Naive thymus-derived CD8-positive, alpha-beta T cell (primary cell): Measurements from ENCODE around the gene CLEC1B. TPM values are rescaled to one million over a fixed set of nuclear protein-coding genes. Genes with fewer than 3 reads are reported as not detected.
"Not testable (repeated sequence)": the region's sequence is repeated elsewhere in the genome, so short reads cannot be mapped to it uniquely, and the experiment has no call there.

ENCODE experiments used
- ATAC-seq, 2 donors: fragments of 150-1000 bp; cut with Tn5 transposase in 1 of 2; sonication (Bioruptor Pico), chemical (Tn5 transposase) in 1 of 2; 1 replicate in 1 of 2; 2 replicates in 1 of 2; pipeline ENCODE4 v1.10.0; 2021; ENCODE audit warnings: mild to moderate bottlenecking in 2 of 2, moderate library complexity in 2 of 2
- POLR2A ChIA-PET: fragments of 350-600 bp; sonication (Branson Sonifier 250); formaldehyde crosslinking; loops from one replicate; lab custom pipeline; 2021; ENCODE audit warnings: antibody characterized with exemption; lab: Charles Lee
- DNase-seq, 10 donors: peaks; one replicate each; pipeline versions ENCODE4 v3.0.0 to v3.0.0-alpha.2; 2020 to 2022
- H3K27ac Mint-ChIP-seq, 10 donors: one replicate each; pipeline ENCODE4 v1.8.0; 2020 to 2022; ENCODE audit warnings: mild to moderate bottlenecking in 10 of 10, mixed read lengths in 10 of 10, moderate library complexity in 4 of 10, inconsistent platforms in 1 of 10
- H3K27me3 Mint-ChIP-seq, 5 donors: one replicate each; pipeline ENCODE4 v1.8.0; 2021 to 2022; ENCODE audit warnings: mixed read lengths in 5 of 5
- H3K36me3 Mint-ChIP-seq, 3 donors: one replicate each; pipeline ENCODE4 v1.8.0; 2020 to 2022; ENCODE audit warnings: mixed read lengths in 3 of 3, mild to moderate bottlenecking in 2 of 3, inconsistent platforms in 1 of 3
- H3K4me1 Mint-ChIP-seq, 4 donors: one replicate each; pipeline ENCODE4 v1.8.0; 2021 to 2022; ENCODE audit warnings: mixed read lengths in 4 of 4
- H3K4me3 Mint-ChIP-seq, 10 donors: one replicate each; pipeline ENCODE4 v1.8.0; 2020 to 2022; ENCODE audit warnings: mild to moderate bottlenecking in 10 of 10, mixed read lengths in 10 of 10, moderate library complexity in 6 of 10, inconsistent platforms in 1 of 10
- H3K9me3 Mint-ChIP-seq, 9 donors: one replicate each; pipeline ENCODE4 v1.8.0; 2020 to 2022; ENCODE audit warnings: mixed read lengths in 9 of 9, mild to moderate bottlenecking in 3 of 9, inconsistent platforms in 1 of 9, moderate library complexity in 1 of 9
- polyA plus RNA-seq, 3 donors: library from polyadenylated mRNA; unstranded; fragments of 300-500 nt; fragmentation: Illumina TruSeq; gene quantifications; one replicate each; pipeline ENCODE4 v1.2.3, GENCODE V29; 2021
- total RNA-seq, 8 experiments: library from RNA in 2 of 8; stranded (reverse) in 2 of 8; gene quantifications; one replicate each; pipeline ENCODE4 v1.2.3 and lab custom pipeline; 2021 to 2026

Gene CLEC1B
- total RNA-seq, result not detected
- polyA plus RNA-seq, result not detected
- 0 reads per million in 6 experiments for total RNA-seq (lab: John Stamatoyannopoulos, UW)

- POLR2A ChIA-PET, result interaction anchor here (0.6 kb wide), 1 partner anchor 613 kb away, joined by 4 read pairs; no protein-coding TSS in a partner anchor
- DNase-seq (no peak), ATAC-seq (no peak)
- H3K4me3 Mint-ChIP-seq, result no peak within 1 kb of the TSS
- H3K27me3 Mint-ChIP-seq, result peaks cover 0 to 7% (median 1%) of the 10 kb centered on the region in 5 donors
- no peaks in the 10 kb centered on the region for H3K4me1 Mint-ChIP-seq
- no peak within 1 kb of the TSS for H3K27ac Mint-ChIP-seq
- H3K9me3 Mint-ChIP-seq, result no peaks in the 10 kb centered on the region
- H3K36me3 Mint-ChIP-seq, result no peaks in the 10 kb centered on the region
Measured at GRCh38 chr12:9999016-9999415, at the start of gene CLEC1B. Gene CLEC1B (minus strand): TSS chr12:9999121. CDS start chr12:9999100, 21 bp downstream.

- ATAC-seq (no peak), DNase-seq (no peak)
- H3K4me3 Mint-ChIP-seq, result no peak overlapping the region
- H3K4me1 Mint-ChIP-seq, result peaks cover 4 to 11% (median 6%) of the 10 kb centered on the region in 4 donors
- peaks cover 0 to 7% (median 2%) of the 10 kb centered on the region in 9 donors for H3K9me3 Mint-ChIP-seq
- peaks cover 0 to 5% (median 2%) of the 10 kb centered on the region in 3 donors for H3K36me3 Mint-ChIP-seq
- POLR2A ChIA-PET, result no interaction called here
- H3K27ac Mint-ChIP-seq, result no peak overlapping the region
- peaks cover 7 to 47% (median 24%) of the 10 kb centered on the region in 5 donors for H3K27me3 Mint-ChIP-seq
Measured at GRCh38 chr12:10048526-10048925, 49.6 kb upstream of the CLEC1B start.

- POLR2A ChIA-PET, result interaction anchor here (0.6 kb wide), 1 partner anchor 229 kb away, joined by 3 read pairs; no protein-coding TSS in a partner anchor
- no peaks in the 10 kb centered on the region for H3K9me3 Mint-ChIP-seq
- DNase-seq (no peak), ATAC-seq (no peak)
- no peaks in the 10 kb centered on the region for H3K4me1 Mint-ChIP-seq
- no peak overlapping the region for H3K27ac Mint-ChIP-seq
- no peaks in the 10 kb centered on the region for H3K36me3 Mint-ChIP-seq
- H3K4me3 Mint-ChIP-seq, result no peak overlapping the region
- H3K27me3 Mint-ChIP-seq, result peaks cover 7 to 21% (median 14%) of the 10 kb centered on the region in 5 donors
Measured at GRCh38 chr12:10042167-10042566, 43.2 kb upstream of the CLEC1B start.

- Mint-ChIP-seq H3K4me1 (no peaks in the 10 kb centered on the region), H3K27ac (no peak overlapping the region), H3K36me3 (no peaks in the 10 kb centered on the region), H3K9me3 (no peaks in the 10 kb centered on the region), H3K4me3 (no peak overlapping the region), H3K27me3 (peaks cover 0 to 10% (median 5%) of the 10 kb centered on the region in 5 donors)
- POLR2A ChIA-PET, result no interaction called here
- DNase-seq (no peak), ATAC-seq (no peak)
Measured at GRCh38 chr12:10033783-10034545, 35.0 kb upstream of the CLEC1B start.

GRCh38 chr12:10031771-10032175 lies 32.9 kb upstream of the CLEC1B start:
- Mint-ChIP-seq H3K4me3 (no peak overlapping the region), H3K27ac (no peak overlapping the region), H3K27me3 (peaks cover 0 to 7% (median 2%) of the 10 kb centered on the region in 5 donors), H3K4me1 (peaks cover 0 to 2% (median 0%) of the 10 kb centered on the region in 4 donors), H3K36me3 (no peaks in the 10 kb centered on the region), H3K9me3 (no peaks in the 10 kb centered on the region)
- DNase-seq (no peak), ATAC-seq (no peak)
- POLR2A ChIA-PET, result no interaction called here

- ATAC-seq, result no peak
- Mint-ChIP-seq H3K36me3 (no peaks in the 10 kb centered on the region), H3K27ac (no peak overlapping the region), H3K27me3 (peaks cover 0 to 7% (median 2%) of the 10 kb centered on the region in 5 donors), H3K4me1 (peaks cover 0 to 2% (median 0%) of the 10 kb centered on the region in 4 donors), H3K4me3 (no peak overlapping the region), H3K9me3 (no peaks in the 10 kb centered on the region)
- no peak for DNase-seq
- POLR2A ChIA-PET, result no interaction called here
Measured at GRCh38 chr12:10031321-10031720, 32.4 kb upstream of the CLEC1B start.

- Mint-ChIP-seq H3K4me1 (peaks cover 0 to 2% (median 0%) of the 10 kb centered on the region in 4 donors), H3K27ac (no peak within 1 kb of the TSS), H3K36me3 (no peaks in the 10 kb centered on the region), H3K27me3 (peaks cover 0 to 7% (median 2%) of the 10 kb centered on the region in 5 donors), H3K9me3 (no peaks in the 10 kb centered on the region), H3K4me3 (no peak within 1 kb of the TSS)
- POLR2A ChIA-PET, result no interaction called here
- DNase-seq, result no peak
- no peak for ATAC-seq
Measured at GRCh38 chr12:10030446-10030845, 31.5 kb upstream of the CLEC1B start, which contains the start of gene CLEC9A. Gene CLEC9A (plus strand): TSS chr12:10030682. CDS start chr12:10052688, 22,006 bp downstream.

GRCh38 chr12:10027721-10028120 lies 28.8 kb upstream of the CLEC1B start:
- no peak overlapping the region for H3K27ac Mint-ChIP-seq
- no peak for DNase-seq

GRCh38 chr12:10027311-10027710 lies 28.4 kb upstream of the CLEC1B start:
- POLR2A ChIA-PET, result no interaction called here
- H3K4me1 Mint-ChIP-seq, result peaks cover 0 to 2% (median 0%) of the 10 kb centered on the region in 4 donors

More at GRCh38 chr12:10027721-10028120, 28.8 kb upstream of the CLEC1B start:
- Mint-ChIP-seq H3K4me3 (no peak overlapping the region), H3K9me3 (no peaks in the 10 kb centered on the region), H3K4me1 (peaks cover 0 to 2% (median 0%) of the 10 kb centered on the region in 4 donors), H3K27me3 (peaks cover 0 to 7% (median 2%) of the 10 kb centered on the region in 5 donors), H3K36me3 (no peaks in the 10 kb centered on the region)
- POLR2A ChIA-PET, result no interaction called here
- ATAC-seq, result no peak

GRCh38 chr12:10026666-10027065 lies 27.7 kb upstream of the CLEC1B start:
- H3K4me1 Mint-ChIP-seq, ATAC-seq, H3K36me3 Mint-ChIP-seq, H3K9me3 Mint-ChIP-seq, H3K27ac Mint-ChIP-seq, H3K4me3 Mint-ChIP-seq, DNase-seq, POLR2A ChIA-PET, H3K27me3 Mint-ChIP-seq: not testable (repeated sequence)

More at GRCh38 chr12:10027311-10027710, 28.4 kb upstream of the CLEC1B start:
- no peak for ATAC-seq
- H3K27ac Mint-ChIP-seq, result no peak overlapping the region
- H3K36me3 Mint-ChIP-seq, result no peaks in the 10 kb centered on the region
- H3K4me3 Mint-ChIP-seq, result no peak overlapping the region
- no peaks in the 10 kb centered on the region for H3K9me3 Mint-ChIP-seq
- H3K27me3 Mint-ChIP-seq, result peaks cover 0 to 7% (median 2%) of the 10 kb centered on the region in 5 donors
- DNase-seq, result no peak

- H3K36me3 Mint-ChIP-seq, result peaks cover 0 to 2% (median 0%) of the 10 kb centered on the region in 3 donors
- H3K4me3 Mint-ChIP-seq, result no peak overlapping the region
- H3K27me3 Mint-ChIP-seq, result peaks cover 0 to 7% (median 2%) of the 10 kb centered on the region in 5 donors
- DNase-seq (no peak), ATAC-seq (no peak)
- POLR2A ChIA-PET, result no interaction called here
- peaks cover 0 to 2% (median 0%) of the 10 kb centered on the region in 4 donors for H3K4me1 Mint-ChIP-seq
- H3K9me3 Mint-ChIP-seq, result no peaks in the 10 kb centered on the region
- H3K27ac Mint-ChIP-seq, result no peak overlapping the region
Measured at GRCh38 chr12:10025236-10025635, 26.3 kb upstream of the CLEC1B start.

GRCh38 chr12:10021342-10021741 lies 22.4 kb upstream of the CLEC1B start:
- Mint-ChIP-seq H3K4me3 (no peak overlapping the region), H3K4me1 (no peaks in the 10 kb centered on the region), H3K27ac (no peak overlapping the region), H3K27me3 (peaks cover 0 to 9% (median 2%) of the 10 kb centered on the region in 5 donors), H3K36me3 (peaks cover 0 to 2% (median 0%) of the 10 kb centered on the region in 3 donors), H3K9me3 (no peaks in the 10 kb centered on the region)
- POLR2A ChIA-PET, result no interaction called here
- DNase-seq (no peak), ATAC-seq (no peak)

GRCh38 chr12:10018386-10018785 lies 19.5 kb upstream of the CLEC1B start:
- POLR2A ChIA-PET, result no interaction called here
- Mint-ChIP-seq H3K4me3 (no peak overlapping the region), H3K27ac (no peak overlapping the region), H3K27me3 (peaks cover 3 to 10% (median 3%) of the 10 kb centered on the region in 5 donors), H3K36me3 (peaks cover 0 to 2% (median 0%) of the 10 kb centered on the region in 3 donors), H3K4me1 (no peaks in the 10 kb centered on the region), H3K9me3 (no peaks in the 10 kb centered on the region)
- ATAC-seq, result no peak
- DNase-seq, result no peak
